GM18505 (cell line): Measurements from ENCODE around the gene TYW5.

Experiments used
- ATAC-seq: cut with Tn5 transposase; IDR thresholded peaks from one replicate; pipeline ENCODE4 v1.9.1; 2021; ENCODE audit not compliant: unreplicated experiment
- POLR2A ChIP-seq: IDR thresholded peaks from 4 replicates; pipeline ENCODE4 v1.6.1; 2011; ENCODE audit warnings: borderline replicate concordance; ENCODE audit not compliant: insufficient read depth, insufficient read length; ENCODE audit errors: extremely low read depth

Gene TYW5

DNA sequence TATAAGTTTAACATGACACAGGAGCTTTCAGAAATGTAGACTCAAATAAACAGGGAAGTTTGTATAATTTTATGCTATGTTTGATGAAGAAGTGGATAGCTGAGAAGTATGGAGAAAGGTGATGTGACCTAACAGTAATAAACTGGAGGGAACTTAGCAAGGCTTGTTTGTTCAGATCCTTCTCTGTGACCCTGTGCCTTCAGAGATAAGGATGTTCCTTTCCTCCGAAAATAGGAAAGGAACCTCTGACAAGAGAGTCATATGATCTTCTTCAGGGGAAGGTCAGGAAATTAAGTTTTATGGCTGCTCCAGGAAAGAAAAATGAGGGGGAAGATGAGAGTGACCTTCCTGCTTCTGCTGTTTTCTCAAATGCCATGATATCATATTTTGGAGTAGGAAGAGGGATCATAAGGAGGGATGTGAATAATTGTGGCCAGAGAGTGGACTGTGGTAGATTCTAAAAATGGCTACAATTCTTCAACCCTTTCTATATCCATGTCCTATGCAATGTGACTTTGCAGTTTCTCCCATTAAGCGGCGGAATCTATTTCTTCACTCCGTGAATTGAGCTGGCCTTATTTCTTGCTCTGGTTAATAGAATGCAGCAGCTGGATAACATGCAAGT, 52.7 kb downstream of the TYW5 start:
- TF ChIP-seq POLR2A, result no peak
- ATAC-seq, result no peak

DNA sequence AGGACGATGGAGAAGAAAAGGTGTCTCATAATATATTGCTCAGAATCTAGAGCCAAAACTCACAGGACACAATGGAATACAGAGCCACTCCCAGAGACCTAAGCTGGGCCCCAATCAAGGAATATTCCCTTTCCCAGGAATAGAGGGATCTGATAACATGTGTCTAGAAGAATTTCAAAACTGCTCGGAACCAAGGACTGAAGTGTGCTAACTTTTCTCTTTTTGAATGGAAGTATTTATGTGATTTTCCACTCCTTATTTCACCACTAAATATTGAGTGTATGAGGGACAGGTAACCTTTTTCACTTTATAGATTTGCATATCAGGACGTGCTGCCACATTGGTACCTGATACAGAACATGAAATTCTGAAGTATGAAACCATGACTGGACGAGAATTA, 53.3 kb downstream of the TYW5 start:
- ATAC-seq, result no peak
- no peak for TF ChIP-seq POLR2A

DNA sequence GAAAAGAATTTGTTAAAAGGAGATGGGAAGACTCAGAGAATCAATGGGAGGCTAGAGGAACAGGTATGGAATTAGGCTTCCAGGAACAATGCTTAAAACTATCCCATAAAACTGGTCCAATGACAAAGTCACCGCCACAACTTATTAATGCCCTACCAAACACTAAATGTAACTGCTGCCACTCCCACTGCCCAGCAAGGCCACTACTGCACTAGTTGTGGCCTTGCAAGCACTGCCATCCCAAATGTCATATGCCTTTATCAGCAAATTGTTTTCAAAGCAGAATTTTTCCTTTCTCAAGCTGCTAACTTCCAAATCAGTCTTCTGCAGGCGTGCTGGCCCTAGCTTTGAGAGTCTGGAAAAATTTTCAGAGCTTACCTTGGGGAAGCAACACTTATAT, 58.7 kb downstream of the TYW5 start:
- no peak for ATAC-seq
- TF ChIP-seq POLR2A, result no peak

DNA sequence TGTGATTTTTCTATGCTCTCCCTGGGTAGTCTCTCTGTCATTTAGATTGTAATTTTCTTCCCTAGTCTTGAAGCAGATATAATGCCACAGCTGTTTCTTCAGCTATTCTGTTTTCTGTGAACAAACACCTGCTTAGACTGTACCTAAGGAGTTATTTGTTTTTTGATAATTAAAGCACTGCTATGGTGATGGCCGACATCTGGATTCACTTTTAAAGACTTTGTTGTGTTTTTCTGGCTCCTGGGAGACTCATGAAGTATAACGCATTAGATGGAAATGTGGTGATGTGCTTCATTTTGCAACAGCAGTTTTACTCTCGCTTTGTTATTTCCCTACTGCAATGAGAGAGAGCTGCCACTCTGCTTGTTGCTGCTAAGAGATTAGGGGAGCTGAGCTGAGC, 59.9 kb downstream of the TYW5 start:
- no peak for TF ChIP-seq POLR2A
- ATAC-seq, result no peak

DNA sequence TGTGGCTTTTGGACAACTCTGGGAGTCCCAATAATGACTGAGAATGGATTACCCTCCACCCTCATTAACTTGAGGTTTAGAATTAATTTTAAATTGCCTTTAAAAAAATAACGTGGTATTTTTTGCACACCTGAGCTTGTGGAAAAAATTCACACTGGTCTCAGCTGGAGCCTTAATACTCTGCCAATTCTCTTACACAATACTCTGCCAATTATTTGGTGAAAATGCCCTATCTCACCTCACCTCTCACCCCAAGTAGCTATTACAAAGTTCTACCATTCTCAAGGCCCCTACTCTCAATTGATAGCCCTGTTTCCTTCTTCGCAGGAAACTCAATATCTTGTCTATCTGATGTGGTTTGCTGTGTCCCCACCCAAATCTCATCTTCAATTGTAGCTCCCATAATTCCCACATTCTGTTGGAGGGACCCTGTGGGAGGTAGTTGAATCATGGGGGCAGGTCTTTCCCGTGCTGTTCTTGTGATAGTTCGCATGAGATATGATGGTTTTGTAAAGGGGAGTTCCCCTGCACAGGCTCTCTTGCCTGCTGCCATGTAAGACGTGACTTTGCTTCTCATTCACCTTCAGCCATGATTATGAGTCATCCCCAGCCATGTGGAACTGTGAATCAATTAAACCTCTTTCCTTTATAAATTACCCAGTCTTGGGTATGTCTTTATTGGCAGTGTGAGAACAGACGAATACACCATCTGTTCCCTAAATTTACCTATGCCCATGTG, 71.6 kb downstream of the TYW5 start:
- TF ChIP-seq POLR2A, result no peak
- no peak for ATAC-seq

DNA sequence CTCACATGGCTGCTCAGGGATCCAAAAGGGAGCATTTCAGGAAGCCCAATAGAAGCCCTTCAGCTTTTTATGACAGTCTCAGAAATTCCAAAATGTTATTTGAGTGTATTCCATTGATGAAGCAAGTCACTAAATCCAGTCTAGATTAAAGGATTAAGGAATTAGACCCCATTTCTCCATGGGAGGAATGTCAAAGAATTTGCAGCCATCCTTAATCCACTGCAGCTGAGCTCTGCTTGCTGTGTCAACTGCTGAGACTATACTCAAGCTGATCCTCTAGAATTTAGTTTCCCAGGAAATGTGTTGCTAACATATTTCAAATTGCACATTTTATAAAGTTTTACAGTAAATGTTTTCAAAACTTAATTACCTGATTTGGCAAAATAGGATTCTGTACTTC, 72.6 kb downstream of the TYW5 start:
- no peak for ATAC-seq
- TF ChIP-seq POLR2A, result no peak
